Mucosa of gallbladder (tissue), 1 donor: Measurements from ENCODE around the gene XRCC3. TPM values are rescaled to one million over a fixed set of nuclear protein-coding genes. Genes with fewer than 3 reads are reported as not detected.
"Not testable (repeated sequence)": the region's sequence is repeated elsewhere in the genome, so short reads cannot be mapped to it uniquely, and the experiment has no call there.

Experiments
- DNase-seq: peaks from one replicate; pipeline ENCODE4 v3.0.0-alpha.2; 2020; ENCODE audit warnings: low spot score
- total RNA-seq: library from RNA; stranded (reverse); gene quantifications from one replicate; pipeline ENCODE4 v1.2.1, GENCODE V29; 2021
- donor health status: DM: no; HTN: no; CAD: no.

Gene XRCC3
- total RNA-seq, 1 donor from 2014 or later = 8.5 TPM

- no peak for DNase-seq
Observed at GRCh38 chr14:103694572-103695026, 20.7 kb downstream of the XRCC3 start.

DNA sequence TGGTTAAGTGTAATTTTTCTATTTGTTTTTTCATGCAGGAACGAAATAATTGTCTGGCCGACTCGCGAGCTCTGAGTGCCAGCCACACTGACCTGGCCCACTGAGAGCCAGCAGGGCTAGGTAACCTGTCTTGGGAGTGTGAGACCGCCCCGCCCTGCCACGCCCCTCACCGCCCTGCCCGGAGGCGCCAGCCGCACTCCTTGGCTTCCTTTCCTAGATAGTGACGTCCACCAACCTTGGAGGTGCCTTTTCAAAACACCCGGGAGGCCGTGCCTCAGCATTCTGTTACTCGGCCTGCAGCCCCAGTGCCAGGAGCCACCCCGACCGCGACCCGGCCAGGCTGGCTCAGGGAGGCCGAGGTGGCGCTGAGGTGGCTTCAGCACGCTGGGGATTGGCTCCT is 21.7 kb downstream of the XRCC3 start:
- DNase-seq = peak; percentile 40

DNA sequence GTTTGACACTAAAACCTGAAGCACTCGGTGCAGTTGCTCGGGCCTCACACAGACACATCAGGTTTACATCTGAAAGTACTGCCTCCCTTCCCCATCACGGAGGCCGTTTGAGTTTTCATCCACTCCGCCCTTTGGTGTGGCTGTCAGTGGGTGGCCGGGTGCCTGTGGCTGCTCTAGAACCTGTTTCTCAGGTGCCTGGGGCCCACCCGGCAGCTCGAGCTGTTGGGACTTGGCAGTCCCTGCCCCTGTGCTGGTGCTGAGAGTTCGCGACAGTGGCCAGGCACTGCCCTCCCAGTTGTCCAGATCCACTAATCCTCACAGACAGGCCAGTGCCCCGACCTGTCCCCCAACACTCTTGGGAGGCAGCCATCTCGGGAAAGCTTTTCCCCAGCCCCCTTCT is 22.4 kb downstream of the XRCC3 start:
- no peak for DNase-seq

DNA sequence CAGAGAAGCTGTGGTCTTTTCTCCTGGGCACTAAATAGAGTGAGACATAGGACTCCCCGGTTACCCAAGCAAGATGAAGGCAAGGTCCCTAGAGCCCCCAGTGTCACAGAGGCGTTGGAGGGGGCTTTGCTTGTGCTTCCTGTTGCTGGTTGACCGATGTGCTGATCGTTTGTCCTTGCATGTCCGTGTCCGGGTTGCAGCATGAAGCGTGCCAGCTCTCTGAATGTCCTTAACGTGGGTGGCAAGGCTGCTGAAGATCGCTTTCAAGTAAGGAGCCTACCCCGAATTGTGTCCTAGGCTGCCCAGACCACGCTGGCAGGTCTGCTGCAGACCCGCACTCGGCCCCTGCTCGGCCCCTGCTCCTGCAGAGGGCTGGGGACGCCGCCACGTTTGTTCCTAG is 23.1 kb downstream of the XRCC3 start:
- DNase-seq = no peak

DNA sequence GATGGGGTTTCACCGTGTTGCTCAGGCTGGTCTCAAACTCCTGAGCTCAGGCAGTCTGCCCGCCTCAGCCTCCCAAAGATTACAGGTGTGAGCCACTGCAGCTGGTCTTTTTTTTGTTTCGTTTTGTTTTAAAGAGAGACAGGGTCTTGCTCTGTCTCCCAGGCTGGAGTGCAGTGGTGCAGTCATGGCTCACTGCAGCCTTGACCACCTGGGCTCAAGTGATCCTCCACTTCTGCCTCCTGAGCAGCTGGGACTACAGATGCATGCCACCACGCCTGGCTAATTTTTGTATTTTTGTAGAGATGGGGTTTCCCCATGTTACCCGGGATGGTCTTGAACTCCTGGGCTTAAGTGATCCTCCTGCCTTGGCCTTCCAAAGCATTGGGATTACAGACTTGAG is 23.6 kb downstream of the XRCC3 start:
- not testable (repeated sequence) for DNase-seq

DNA sequence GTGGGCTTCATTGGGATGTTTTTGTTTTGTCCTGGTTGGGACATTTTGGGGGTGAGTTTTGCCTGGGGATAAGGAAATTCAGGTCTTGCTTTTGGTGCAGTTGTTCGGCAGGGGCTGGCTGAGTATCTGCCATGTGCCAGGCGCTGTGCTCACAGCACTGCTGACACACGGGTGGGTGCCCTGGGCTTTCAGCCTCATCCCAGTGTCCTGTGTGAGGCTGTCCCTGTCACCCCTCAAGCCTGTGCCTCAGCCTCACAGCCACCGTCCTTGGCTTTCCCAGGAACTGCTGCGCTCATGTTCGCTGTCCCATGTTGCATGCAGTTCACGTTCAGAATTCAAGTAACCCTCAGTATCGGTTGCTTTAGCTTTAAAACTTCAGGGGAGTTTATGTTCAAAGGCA is 24.9 kb downstream of the XRCC3 start:
- DNase-seq = no peak

DNA sequence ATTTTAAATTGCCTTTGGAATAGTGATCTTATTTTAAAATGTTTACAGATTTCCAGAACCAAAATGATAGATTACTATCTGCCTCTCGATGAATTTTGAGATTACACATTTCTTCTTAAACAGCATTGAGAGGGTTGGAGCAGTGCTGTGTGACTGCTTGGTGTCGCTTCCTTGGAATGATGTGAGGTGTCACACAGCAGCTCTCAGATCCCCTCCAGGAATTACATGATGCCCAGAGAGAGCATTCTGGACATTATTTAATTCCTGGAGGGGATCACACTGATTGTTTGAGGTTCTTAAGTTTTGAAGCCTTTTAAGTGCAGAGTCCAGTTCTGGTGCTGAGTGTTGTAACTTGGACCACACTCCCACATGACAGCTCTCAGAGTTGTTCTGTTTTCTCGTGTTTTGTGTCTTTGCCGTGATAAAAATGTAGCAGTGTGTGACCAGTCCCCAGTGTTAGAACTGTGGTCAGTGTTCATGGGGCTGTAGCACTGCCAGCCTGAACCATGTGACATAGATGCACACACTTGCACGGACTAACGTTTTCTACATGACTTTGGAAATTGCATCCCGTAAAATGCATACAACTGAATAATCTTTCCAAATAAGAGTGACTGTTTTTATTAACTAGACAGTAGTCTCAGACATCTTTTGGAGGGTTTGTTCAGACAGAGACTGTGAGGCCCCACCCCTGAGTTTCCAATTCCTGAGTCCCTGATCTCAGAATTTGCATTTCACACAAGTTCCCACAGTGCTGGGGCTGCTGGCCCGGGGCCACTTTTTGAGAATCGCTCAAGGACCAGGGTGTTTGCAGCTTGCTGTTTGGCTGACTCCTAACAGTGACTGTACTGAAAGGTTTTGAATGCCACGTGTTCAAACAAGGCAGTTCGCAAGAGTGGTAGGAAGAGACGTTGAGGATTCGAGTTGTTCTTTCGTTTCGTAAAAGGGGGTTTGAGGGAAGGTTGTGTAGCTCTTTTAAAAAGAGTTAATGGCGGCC is 26.0 kb downstream of the XRCC3 start:
- no peak for DNase-seq

DNA sequence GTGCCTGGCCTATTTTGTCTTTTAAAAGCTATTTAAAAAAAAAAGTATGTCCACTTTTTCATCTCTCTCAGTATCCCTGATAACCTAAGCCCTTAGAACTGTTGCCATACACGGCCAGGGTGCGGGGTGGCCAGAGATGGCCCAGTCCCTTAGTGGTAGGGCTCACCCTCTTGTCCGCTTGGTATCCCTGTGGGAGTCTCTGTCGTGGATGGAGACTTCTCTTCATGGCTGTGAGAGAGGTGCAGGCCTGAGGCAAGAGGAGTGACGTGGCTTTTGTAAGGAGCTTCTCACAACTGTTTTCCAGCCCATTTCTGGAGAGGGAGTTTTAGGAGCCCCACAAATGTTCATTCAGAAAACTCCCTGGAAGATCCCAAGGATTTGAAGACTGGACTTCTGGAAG is 26.8 kb downstream of the XRCC3 start:
- DNase-seq = no peak

DNA sequence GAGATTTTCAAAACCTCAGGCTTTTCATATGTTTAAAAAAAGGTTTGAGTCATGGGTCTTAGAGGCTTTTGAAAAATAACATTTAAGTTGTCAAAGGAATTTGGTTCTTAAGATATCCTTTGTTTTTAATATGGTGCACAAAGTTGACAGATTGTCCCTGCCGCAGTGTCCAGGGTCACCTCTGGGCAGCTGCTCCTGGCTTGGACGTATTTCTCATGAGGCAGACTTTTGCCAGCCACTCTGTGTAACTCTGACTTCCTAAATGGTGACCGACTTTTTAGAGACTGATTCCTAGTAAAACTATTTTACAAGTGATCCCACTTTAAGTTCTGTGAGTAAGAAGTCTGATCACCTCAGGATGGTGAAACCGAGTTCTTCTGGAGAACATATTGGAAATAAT is 27.5 kb downstream of the XRCC3 start:
- no peak for DNase-seq

DNA sequence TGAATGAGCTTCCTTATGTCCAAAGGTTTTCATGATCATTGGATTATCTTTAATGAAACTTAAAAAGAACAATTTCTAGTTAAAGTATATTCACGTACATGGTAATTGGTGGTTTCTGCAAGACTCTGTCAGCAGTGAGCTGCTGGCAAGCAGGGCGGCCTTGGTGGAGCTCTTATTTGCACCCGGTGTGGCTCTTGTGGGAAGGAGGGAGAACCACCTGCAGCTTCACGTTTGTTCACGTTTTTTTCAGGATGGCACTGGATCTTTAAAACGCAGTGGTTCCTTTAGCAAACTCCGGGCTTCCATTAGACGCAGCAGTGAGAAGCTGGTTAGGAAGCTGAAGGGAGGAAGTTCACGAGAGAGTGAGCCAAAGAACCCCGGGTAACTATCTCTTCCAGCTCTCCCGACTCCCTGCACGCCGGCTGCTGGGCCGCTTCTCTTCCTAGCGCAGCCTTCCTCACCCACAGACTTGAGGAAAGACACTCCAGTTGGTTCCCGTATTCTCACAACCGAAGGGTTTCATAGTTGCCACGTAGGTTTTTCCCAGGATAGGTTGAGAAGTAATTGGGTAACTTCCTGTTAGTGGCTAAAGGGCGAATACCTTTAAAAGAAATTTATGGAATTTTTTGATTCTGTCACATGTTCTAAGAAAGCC is 28.3 kb downstream of the XRCC3 start:
- no peak for DNase-seq

DNA sequence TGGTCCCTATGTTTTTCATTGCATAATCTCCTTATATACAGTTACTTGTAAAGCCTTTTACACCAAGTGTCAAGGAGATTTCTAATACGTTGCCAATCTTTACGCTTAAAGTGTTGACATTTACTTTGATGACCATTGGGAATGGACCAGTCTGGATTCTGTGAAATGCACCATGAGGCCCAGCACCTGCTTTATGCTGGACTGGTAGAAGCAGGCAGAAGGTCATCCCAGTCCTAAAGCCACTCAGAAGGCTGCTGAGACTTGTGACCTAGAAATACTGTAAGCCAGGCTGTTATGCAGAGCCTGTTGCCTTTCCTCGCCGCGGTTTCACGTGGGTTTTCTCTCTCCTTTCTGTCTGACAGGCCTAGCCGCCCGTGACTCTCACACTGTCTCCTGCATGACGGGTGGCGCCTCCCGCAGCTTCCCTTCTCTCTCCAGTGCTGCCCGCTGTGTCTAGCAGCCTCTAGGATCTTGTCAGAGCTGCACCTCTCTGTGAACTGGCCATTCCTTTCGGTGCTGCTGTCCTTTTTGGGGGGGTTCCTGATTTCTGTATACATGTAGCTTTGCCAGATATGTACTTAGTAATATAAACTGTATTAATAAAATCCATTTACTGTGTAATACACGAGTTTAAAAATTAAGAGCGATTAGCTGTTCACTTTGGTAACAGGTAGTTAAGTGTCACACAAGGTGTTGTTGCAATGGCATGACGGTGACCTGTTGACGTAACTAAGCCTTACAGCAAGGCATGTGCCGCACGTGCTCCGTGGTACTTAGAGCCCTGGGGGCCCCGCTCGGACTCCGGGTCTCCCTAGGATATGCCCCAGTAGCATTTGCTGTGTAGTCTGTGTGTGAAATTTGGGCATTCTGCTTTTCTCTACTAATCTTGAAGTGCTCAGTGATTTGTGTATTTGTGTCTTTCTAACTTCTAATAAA is 29.7 kb downstream of the XRCC3 start:
- DNase-seq = no peak

- no peak for DNase-seq
Observed at GRCh38 chr14:103684871-103685270, 30.4 kb downstream of the XRCC3 start.

DNA sequence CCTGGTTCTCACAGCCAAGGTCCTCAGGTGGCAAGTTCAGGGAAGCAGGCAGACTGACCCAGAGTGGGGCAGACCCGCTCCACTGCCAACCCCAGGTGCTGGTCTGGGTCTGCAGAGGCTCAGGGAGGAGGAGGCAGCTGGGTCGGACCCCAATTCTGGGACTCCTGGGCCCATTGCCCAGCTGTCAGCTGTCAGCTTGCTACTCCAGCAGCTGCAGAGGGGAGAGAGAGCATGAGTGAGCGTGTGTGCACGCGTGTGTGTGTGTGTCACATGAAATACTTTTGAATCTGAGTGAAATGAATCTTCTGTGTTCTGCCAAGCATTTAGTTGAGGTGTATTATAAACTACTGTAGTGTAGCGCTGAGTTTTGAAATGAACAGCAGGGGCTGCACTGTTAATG is 30.8 kb downstream of the XRCC3 start:
- DNase-seq = no peak

GRCh38 chr14:103683139-103683538 is 32.1 kb downstream of the XRCC3 start:
- no peak for DNase-seq

GRCh38 chr14:103680491-103681231 is 34.6 kb downstream of the XRCC3 start:
- no peak for DNase-seq

DNA sequence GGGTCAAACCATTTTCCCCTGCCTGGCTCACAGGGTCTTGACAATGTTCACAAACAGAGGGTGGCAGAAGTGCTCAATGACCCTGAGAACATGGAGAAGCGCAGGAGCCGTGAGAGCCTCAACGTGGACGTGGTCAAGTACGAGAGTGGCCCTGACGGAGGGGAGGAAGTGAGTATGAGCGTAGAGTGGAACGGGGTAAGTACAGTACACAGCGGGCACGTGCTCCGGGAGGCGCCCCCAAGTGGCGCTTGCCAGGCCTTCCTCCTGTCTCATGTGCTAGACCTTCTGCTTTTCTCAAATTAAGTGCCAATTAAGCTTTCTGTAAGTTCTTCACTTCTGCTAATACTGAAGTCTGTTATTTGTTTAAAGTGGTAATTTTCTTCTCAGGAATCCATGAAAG is 35.9 kb downstream of the XRCC3 start:
- no peak for DNase-seq

GRCh38 chr14:103676881-103677675 is 38.2 kb downstream of the XRCC3 start:
- DNase-seq = peak; percentile 26

GRCh38 chr14:103675957-103676356 is 39.3 kb downstream of the XRCC3 start:
- DNase-seq = no peak

GRCh38 chr14:103671911-103672310 is 43.3 kb downstream of the XRCC3 start:
- DNase-seq = no peak

GRCh38 chr14:103669370-103669769 is 45.9 kb downstream of the XRCC3 start:
- no peak for DNase-seq
